Activated naive CD4-positive, alpha-beta T cell treated with Interleukin-2 at 50 U/mL for 16 hours (primary cell): ENCODE data around the gene RNPEPL1.
A peak's percentile ranks its signal among the peaks of the same experiment; 100 is the strongest.
"Not testable (repeated sequence)": the region's sequence is repeated elsewhere in the genome, so short reads cannot be mapped to it uniquely, and the experiment has no call there.

Experiments used
- DNase-seq: peaks from one replicate; pipeline ENCODE4 v3.0.0-alpha.2; 2020

Gene RNPEPL1, protein sequence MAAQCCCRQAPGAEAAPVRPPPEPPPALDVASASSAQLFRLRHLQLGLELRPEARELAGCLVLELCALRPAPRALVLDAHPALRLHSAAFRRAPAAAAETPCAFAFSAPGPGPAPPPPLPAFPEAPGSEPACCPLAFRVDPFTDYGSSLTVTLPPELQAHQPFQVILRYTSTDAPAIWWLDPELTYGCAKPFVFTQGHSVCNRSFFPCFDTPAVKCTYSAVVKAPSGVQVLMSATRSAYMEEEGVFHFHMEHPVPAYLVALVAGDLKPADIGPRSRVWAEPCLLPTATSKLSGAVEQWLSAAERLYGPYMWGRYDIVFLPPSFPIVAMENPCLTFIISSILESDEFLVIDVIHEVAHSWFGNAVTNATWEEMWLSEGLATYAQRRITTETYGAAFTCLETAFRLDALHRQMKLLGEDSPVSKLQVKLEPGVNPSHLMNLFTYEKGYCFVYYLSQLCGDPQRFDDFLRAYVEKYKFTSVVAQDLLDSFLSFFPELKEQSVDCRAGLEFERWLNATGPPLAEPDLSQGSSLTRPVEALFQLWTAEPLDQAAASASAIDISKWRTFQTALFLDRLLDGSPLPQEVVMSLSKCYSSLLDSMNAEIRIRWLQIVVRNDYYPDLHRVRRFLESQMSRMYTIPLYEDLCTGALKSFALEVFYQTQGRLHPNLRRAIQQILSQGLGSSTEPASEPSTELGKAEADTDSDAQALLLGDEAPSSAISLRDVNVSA

DNA sequence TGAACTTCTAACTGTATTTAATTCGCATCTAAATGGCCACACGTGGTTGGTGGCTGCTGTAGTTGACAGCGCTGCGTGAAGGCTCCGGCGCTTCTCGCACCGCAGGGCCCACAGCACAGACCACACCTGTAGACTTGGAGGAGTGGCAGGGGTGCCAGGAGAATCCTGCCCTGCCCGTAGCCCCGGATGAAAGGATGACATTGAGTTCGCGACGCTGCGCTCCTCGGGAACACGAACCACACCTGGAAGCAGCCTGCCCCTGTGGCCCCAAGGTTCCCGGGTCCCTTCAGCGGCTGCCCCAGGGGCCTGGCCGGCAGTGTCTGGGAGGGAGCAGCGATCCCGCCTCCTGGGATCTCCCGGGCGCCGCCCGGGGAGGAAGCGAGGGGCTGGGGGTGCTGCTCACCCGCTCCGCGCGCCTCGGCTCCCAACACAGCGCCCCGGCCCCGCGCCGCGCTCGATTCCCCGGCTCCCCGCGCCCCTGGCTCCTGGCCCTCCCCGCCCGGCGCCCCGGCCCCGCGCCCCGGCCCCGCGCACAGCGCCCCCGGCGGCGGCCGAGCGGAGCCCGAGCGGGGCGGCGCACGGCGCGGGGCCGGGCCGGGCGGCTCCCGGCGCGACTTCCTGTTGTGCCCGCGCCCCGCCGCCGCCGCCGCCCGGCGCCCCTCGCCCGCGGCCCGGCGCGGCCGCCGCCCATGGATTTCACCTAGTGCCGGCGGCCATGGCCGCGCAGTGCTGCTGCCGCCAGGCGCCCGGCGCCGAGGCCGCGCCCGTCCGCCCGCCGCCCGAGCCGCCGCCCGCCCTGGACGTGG lies at the start of gene RNPEPL1:
Gene RNPEPL1, plus strand, starts transcription at position 613 of the 806 bp plus-strand sequence. Its CDS starts 103 bp downstream, at position 716.
- peak; percentile 56 for DNase-seq

DNA sequence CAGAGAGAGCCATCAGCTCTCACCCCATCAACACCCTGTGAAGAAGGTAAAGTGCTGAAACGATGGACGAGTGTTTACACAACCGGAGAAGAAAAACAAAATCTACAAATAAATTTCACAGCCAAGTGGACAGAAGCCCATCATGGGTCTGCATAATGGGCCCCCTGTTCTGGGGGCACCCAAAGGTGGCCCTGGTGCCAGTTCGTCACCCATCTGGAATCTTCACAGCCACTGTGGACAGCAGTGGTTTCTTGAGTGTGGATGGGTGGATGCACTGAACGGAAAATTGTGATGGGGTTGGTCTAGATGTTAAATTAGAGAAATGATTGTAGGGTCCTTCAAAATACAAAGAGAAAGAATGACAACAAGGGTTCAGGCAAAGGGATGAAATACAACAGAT lies 49.3 kb upstream of the RNPEPL1 start:
- DNase-seq: no peak

- DNase-seq: no peak
Observed at GRCh38 chr2:240519396-240520129, 48.7 kb upstream of the RNPEPL1 start.

GRCh38 chr2:240520130-240520973 lies 47.9 kb upstream of the RNPEPL1 start:
- no peak for DNase-seq

DNA sequence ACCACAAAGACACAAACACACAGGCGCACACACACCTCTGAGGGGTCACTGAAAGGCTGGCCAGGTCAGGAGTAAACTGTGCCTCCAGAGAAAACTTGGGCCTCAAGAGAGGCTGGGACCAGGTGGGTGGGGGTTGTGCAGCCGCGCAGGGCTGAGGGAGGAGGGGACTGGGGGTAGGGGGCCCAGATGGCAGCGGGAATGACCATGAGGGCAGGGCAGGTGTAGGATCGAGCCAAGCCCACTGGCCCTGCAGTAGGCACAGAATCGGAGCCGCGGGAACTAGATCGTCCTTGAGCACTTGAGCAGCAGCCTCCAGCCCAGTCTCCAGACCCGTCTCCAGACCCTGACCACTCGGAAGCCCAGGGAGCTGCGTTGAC lies 47.3 kb upstream of the RNPEPL1 start:
- DNase-seq: no peak

GRCh38 chr2:240521885-240522284 lies 46.4 kb upstream of the RNPEPL1 start:
- DNase-seq: not testable (repeated sequence)

DNA sequence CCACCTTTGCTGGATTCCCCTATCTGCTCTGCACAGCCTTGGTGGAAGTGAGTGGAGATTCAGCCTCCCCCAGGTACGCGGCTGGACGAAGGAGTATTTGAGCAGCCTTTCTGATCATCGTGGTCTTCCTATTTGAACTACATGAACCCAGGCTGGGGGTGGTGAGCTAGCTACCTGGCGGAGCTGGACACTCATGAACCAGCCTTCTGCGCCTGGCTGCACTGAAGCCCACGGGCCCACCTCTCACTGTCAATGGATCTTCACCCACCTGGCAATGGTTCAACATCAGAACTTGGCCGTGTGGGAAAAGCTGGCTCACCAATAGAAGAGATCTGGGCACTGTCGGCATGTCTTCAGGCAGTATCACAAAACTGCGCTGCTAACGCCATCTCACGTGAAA lies 45.9 kb upstream of the RNPEPL1 start:
- DNase-seq: no peak

GRCh38 chr2:240523451-240524281 lies 44.6 kb upstream of the RNPEPL1 start:
- DNase-seq: no peak

DNA sequence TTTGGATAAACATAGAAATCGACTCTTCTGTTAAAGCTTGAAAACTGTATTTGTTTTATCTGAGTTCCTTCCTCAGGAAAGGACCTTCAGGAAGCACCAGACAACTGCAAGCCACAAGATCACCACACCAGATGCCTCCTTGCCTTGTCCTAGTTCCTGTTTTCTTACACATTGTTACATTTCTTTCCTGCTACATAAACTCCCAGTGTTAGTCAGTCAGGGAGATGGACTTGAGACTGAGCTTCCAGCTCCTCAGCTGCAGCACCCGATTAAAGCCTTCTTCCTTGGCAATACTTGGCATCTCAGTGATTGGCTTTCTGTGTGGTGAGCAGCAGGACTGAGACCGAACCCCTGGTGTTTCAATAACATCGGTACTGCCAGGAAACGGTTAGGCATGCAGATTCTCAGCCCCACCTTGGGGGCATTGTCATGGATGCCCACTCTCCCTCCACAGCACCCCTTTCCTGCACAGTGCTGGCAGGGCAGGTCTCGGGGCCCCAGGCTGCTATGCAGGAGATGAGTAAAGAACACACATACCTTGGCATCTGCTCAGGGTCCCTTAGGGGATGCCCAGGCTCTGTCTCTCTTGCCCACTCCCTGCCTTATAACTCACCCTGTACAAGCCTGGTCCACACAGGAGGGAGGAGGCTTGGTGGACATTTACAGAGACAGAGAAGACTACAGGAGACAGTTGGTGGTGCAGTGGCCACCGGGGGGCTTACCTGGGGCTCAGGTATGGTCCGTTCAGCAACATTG lies 43.1 kb upstream of the RNPEPL1 start:
- DNase-seq: no peak

- no peak for DNase-seq
Observed at GRCh38 chr2:240525802-240526201, 42.5 kb upstream of the RNPEPL1 start.

DNA sequence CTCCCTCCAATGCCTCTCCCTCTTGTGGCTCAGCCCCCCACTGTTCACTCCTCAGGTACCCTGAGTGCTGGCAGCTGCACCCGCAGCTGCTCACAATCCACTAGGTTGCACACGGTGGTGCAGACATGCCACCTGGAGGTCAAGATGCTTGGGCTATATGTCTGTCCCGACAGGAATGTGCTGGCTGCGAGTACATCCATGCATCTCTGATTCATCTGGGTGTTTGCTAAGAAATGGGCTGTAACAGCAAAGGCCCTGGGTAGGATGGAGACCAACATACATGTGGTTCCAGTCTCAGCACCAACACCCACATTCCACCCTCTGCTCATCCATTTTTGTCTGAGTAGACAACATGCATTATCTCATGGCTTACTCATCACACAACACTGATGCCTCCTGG lies 41.8 kb upstream of the RNPEPL1 start:
- DNase-seq: no peak

DNA sequence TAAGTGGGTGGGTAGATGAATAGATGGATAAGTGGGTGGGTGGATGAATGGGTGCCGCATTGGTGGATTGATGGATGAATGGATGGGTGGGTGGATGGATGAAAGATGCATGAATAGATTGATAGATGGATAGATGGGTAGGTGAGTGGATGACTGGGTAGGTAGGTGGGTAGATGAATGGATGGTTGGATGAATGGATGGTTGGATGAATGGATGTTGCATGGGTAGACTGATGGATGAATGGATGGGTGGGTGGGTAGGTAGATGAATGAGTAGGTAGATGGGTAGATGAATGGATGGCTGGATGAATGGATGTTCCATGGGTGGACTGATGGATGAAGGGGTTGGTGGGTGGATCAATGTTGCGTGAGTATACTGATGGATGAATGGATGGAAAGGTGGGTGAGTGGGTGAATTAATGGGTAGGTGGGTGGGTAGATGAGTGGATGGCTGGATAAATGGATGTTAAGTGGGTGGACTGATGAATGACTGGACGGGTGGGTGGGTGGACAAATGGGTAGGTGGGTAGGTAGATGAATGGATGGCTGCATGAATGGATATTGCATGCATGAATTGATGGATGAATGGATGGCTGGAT lies 41.0 kb upstream of the RNPEPL1 start:
- no peak for DNase-seq

DNA sequence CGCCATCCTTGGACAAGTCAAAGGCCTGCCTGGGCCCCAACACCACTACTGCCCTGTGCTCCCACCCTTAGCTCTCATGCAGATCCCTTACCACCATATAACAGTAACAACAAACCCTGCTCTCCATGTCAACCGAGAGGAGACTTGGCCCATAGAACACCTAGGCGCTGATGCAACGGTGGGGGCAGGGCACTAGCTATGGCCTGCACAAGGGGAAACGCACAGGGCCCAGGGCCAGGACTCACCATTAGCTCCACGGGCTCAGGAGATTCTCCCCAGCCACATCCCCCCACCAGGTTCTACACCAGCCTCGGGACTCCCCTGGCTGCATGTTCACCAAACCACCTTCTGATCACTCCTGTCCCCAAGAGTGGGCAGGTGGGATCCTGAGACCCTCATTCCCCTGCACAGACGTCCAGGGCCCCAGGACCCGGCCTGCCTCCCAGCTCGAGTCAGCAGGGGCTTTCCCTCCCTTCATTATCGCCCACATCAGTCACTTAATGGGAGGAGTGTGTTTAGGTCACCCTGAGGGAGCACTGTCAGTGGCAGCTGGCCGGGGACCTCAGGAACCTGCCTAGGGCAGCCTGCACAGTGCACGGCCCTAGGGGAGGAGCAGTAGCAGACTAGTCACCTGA lies 39.8 kb upstream of the RNPEPL1 start:
- no peak for DNase-seq

- DNase-seq: no peak
Observed at GRCh38 chr2:240529344-240529999, 38.8 kb upstream of the RNPEPL1 start.

- DNase-seq: no peak
Observed at GRCh38 chr2:240530181-240530580, 38.1 kb upstream of the RNPEPL1 start.

GRCh38 chr2:240531038-240531437 lies 37.2 kb upstream of the RNPEPL1 start:
- no peak for DNase-seq

DNA sequence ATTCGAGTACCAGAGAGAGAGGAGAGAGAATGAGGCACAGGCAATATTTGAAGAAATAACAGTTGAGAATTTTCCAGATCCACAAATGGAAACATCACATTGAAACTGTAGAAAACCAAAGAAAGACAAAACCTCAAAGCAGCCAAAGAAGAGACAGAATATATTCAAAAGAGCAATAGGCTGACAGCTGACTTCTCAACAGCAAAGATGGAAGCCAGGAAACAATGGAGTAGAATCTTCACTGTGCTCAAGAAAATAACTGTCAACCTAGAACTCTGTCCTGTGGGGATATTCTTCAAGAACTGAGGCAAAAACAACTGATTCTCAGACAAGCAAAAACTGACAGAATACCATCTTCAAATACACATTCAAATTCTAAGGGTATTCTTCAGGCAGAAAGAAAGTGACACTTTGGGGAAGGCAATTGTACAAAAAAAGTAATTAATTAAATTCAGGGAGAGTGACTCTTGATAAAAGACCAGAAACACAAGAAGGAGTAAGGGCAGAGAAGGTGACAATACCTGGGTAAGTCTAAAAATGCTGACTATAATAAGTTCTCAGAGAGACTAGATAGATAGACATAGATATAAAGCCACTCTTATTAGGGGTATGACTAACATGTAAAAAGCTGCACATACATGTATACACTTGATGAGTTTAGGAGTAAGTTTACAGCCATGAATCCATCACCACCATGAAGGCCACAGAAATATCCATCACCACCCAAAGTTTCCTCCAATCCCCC lies 36.1 kb upstream of the RNPEPL1 start:
- no peak for DNase-seq
